HG02610 (cell line): ENCODE measurements around the gene OR12D3.
"Not testable (repeated sequence)": the region's sequence is repeated elsewhere in the genome, so short reads cannot be mapped to it uniquely, and the experiment has no call there.

Experiments used
- ATAC-seq: cut with Tn5 transposase; IDR thresholded peaks from one replicate; pipeline ENCODE4 v1.9.1; 2021; ENCODE audit warnings: mild to moderate bottlenecking, moderate library complexity; ENCODE audit not compliant: unreplicated experiment

OR12D3 gene, protein sequence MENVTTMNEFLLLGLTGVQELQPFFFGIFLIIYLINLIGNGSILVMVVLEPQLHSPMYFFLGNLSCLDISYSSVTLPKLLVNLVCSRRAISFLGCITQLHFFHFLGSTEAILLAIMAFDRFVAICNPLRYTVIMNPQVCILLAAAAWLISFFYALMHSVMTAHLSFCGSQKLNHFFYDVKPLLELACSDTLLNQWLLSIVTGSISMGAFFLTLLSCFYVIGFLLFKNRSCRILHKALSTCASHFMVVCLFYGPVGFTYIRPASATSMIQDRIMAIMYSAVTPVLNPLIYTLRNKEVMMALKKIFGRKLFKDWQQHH

GRCh38 chr6:29375191-29375590, at the start of gene OR12D3:
Gene OR12D3, minus strand, starts transcription at chr6:29375291. Its CDS starts 4 bp downstream, at chr6:29375287.
- ATAC-seq = no peak

- no peak for ATAC-seq
Observed at GRCh38 chr6:29424575-29424974, 49.5 kb upstream of the OR12D3 start.

GRCh38 chr6:29424168-29424567, 49.1 kb upstream of the OR12D3 start:
- ATAC-seq = no peak

DNA sequence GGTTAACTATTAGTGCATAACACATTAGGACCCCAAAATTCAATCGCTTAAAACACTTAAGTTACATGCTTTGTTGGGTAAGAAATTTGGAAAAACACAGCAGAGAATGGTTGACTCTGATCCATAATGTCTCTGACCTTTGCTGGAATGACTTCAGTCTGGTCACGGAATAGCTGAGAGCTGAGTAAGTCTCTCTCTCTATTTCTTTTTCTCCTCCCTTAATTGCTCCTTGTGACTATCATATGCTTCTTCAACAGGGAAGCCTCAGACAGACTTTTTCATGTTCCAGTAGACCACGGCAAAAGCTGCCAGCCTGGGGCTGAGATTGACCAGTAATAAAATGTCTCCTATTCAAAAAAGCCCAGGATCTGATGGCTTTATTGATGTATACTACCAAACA, 44.4 kb upstream of the OR12D3 start:
- no peak for ATAC-seq

- no peak for ATAC-seq
Observed at GRCh38 chr6:29414588-29414987, 39.5 kb upstream of the OR12D3 start, which contains the start of gene OR12D1. Gene OR12D1, plus strand, starts transcription at chr6:29414928.

DNA sequence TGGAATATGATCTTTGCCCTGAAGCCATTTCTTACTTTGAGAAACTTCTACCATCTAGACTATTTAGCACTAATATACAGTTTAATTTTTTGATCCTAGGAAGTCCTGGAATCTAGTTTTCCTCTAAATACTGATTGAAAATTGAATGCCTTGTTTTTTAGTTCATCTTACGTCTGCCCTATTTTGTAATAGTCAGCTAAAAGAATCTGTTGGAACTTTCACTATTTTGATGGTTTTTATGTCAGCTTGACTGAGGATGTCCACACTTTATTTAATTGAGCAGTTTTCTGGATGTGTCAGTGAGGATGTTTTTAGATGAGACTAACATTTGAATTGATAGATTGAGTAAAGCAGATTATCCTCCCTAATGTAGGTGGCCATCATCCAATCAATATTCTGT, 28.7 kb upstream of the OR12D3 start:
- ATAC-seq = no peak

DNA sequence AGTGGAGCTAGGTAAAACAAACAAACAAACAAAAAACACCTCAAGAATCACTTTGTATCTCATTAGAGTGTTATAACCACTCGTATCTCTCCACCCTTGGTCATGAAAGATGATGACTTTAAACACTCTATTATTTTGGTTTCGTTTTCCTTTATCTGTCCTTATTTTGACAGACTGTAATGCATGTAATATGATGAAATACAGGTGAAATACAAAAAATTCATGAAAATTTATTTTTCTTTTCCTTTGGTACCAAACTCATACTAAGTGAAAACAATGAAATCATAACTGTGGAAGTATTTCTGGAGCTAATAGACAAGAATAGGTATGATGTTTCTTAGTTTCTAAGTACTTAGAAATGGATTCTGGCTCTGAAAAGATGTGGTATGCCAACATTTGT, 24.4 kb upstream of the OR12D3 start:
- ATAC-seq = no peak

DNA sequence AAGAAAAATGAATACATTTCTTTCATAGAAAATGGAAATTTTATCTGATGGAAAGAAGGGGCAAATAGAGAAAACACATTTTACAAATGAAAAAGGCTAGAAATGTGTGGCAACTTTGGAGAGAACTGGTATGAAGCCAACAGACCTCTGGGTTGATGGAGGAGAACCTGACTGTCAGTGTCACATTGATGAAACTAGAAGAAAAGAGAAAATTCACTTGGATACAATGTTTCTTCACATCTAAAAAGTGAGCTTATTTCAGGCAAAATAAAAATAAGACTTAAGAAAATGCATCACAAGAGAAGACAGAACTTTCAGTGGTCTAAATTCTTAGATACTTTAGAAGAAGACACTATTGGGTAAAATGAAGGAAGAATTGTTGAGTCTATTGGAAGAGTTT, 20.2 kb upstream of the OR12D3 start, which contains the start of gene OR12D2:
TSS of gene OR12D2 (plus strand) at position 301 of the 400 bp plus-strand sequence. CDS start 1,069 bp downstream, outside the sequence.
- ATAC-seq = no peak

GRCh38 chr6:29388533-29388932, 13.4 kb upstream of the OR12D3 start:
- ATAC-seq = no peak

DNA sequence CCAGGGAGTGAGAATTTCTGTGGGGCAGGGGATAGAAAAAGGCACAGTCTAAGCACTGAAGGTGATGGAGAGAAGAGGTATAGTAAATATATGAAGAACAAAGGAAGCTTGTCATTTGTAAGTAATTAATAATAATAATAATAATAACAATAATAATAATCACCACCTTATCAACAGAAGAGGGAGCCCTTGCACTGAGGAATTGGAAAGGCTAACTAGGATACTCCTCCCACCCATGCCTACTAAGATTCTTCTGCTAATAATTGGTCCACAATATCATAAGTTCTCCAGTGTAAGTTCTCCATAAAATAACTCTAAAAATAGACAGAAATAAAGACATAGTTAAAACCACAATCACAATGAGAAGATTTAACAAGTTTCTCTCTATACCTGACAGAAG, 912 bp upstream of the OR12D3 start:
- no peak for ATAC-seq

DNA sequence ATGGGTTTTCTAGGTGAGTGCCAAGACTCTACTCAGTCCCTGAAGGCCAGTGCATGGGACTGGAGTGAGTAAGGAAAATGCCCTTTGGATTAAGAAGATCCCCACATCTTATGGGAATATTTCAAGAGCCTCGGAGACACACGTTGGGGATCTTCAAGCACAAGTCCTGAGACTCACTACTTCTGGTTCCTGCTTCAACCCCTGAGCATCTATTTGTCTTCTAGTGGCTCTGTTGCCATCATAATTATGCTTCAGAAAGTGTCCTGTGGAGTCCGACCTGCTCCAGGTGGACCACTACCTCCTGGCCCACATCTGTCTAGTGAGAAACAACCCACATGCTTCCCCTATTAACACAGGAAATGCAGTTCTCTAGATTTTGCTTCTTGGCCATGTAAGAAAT, 6.3 kb downstream of the OR12D3 start, which contains the start of gene OR5V1:
TSS of gene OR5V1 (minus strand) at position 101 of the 400 bp plus-strand sequence. CDS start 12,670 bp downstream, outside the sequence.
- ATAC-seq = no peak

GRCh38 chr6:29355603-29356002, 19.5 kb downstream of the OR12D3 start:
- ATAC-seq = no peak

GRCh38 chr6:29354980-29355379, 20.1 kb downstream of the OR12D3 start:
- ATAC-seq = no peak

GRCh38 chr6:29349348-29349747, 25.7 kb downstream of the OR12D3 start:
- not testable (repeated sequence) for ATAC-seq

- no peak for ATAC-seq
Observed at GRCh38 chr6:29345380-29345779, 29.7 kb downstream of the OR12D3 start.

- no peak for ATAC-seq
Observed at GRCh38 chr6:29336269-29336668, 38.8 kb downstream of the OR12D3 start.

- ATAC-seq = no peak
Observed at GRCh38 chr6:29332676-29333075, 42.4 kb downstream of the OR12D3 start.

- ATAC-seq = no peak
Observed at GRCh38 chr6:29325777-29326176, 49.3 kb downstream of the OR12D3 start.
